GM12864 (cell line): ENCODE results near the gene SUN5.
"Not testable (repeated sequence)": the region's sequence is repeated elsewhere in the genome, so short reads cannot be mapped to it uniquely, and the experiment has no call there.

ENCODE experiments used
- DNase-seq: peaks from one replicate; pipeline ENCODE4 v3.0.0-alpha.2; 2011; ENCODE audit warnings: low read depth
- H3K4me3 ChIP-seq: 2 replicates; pipeline ENCODE4 v1.5.1; 2011; ENCODE audit warnings: mild to moderate bottlenecking, low read depth, low read length, control low read depth
- TF ChIP-seq, protein P1 (sequence below): IDR thresholded peaks from 2 replicates; pipeline ENCODE4 v1.5.1; 2011; ENCODE audit warnings: low read depth, mild to moderate bottlenecking, moderate library complexity, low read length, control low read depth, inconsistent platforms; ENCODE audit errors: missing control alignments

Gene SUN5

DNA sequence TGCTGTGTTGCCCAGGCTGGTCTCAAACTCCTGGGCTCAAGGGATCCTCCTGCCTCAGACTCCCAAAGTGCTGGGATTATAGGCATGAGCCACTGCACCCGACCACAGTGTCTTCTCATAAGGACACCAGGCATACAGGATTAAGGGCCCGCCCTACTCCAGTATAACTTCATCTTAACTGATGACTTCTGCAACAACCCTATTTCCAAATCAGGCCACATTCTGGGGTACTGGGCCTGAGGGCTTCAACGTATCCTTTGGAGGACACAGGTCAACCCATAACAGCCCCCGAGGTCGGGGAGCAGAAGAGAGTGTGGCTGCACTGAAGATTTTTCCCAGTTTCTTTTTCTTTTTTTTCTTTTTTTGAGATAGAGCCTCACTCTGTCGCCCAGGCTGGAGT is 39.7 kb downstream of the SUN5 start:
- no peak for DNase-seq
- TF ChIP-seq, protein P1, sequence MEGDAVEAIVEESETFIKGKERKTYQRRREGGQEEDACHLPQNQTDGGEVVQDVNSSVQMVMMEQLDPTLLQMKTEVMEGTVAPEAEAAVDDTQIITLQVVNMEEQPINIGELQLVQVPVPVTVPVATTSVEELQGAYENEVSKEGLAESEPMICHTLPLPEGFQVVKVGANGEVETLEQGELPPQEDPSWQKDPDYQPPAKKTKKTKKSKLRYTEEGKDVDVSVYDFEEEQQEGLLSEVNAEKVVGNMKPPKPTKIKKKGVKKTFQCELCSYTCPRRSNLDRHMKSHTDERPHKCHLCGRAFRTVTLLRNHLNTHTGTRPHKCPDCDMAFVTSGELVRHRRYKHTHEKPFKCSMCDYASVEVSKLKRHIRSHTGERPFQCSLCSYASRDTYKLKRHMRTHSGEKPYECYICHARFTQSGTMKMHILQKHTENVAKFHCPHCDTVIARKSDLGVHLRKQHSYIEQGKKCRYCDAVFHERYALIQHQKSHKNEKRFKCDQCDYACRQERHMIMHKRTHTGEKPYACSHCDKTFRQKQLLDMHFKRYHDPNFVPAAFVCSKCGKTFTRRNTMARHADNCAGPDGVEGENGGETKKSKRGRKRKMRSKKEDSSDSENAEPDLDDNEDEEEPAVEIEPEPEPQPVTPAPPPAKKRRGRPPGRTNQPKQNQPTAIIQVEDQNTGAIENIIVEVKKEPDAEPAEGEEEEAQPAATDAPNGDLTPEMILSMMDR = no peak
- no peak overlapping the region for H3K4me3 ChIP-seq

- DNase-seq = no peak
- TF ChIP-seq, protein P1 = no peak
- H3K4me3 ChIP-seq = no peak overlapping the region
These were observed 41.1 kb downstream of the SUN5 start for GRCh38 chr20:32963176-32963575.

- not testable (repeated sequence) for DNase-seq, H3K4me3 ChIP-seq
These were observed 41.6 kb downstream of the SUN5 start for GRCh38 chr20:32962646-32963045.

DNA sequence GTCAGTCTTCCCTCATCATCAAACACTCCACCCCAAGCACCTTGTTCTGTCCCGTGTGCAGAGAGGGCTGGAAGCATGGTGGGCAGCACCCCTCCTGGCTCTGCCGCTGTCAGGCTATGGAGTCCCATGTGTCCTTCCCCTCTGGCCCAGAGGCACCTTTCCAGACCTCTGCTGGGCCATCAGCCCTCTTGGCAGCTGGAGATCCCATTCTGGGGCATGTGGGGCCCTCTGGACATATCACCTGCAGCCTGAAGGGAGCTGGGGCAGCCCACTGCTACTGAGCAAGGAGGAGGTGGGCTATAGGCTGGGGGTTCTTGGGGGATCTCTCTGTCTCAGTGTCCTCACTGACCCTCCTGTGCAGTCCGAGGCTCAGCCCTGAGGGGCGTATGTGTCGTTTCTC is 42.2 kb downstream of the SUN5 start:
- TF ChIP-seq, protein P1 = no peak
- DNase-seq = no peak
- H3K4me3 ChIP-seq = no peak overlapping the region

GRCh38 chr20:32960849-32961731 is 43.1 kb downstream of the SUN5 start:
- DNase-seq = no peak
- no peak overlapping the region for H3K4me3 ChIP-seq
- TF ChIP-seq, protein P1 = no peak

DNA sequence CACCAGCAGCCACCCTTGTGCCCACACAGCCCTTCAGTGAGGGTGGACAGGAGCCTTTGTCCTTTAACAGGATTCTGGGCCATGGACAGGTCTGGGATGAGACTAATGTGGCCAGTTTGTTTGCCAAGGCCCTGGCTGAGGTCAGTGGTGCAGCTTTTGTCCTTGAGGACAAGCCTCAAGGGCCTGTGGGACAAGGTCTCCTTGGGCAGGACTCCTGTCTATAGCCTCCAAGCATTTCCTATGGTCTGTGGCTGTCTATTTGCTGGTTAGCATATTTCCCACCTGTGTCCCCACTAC is 44.1 kb downstream of the SUN5 start:
- TF ChIP-seq, protein P1 = no peak
- no peak for DNase-seq
- no peak overlapping the region for H3K4me3 ChIP-seq

DNA sequence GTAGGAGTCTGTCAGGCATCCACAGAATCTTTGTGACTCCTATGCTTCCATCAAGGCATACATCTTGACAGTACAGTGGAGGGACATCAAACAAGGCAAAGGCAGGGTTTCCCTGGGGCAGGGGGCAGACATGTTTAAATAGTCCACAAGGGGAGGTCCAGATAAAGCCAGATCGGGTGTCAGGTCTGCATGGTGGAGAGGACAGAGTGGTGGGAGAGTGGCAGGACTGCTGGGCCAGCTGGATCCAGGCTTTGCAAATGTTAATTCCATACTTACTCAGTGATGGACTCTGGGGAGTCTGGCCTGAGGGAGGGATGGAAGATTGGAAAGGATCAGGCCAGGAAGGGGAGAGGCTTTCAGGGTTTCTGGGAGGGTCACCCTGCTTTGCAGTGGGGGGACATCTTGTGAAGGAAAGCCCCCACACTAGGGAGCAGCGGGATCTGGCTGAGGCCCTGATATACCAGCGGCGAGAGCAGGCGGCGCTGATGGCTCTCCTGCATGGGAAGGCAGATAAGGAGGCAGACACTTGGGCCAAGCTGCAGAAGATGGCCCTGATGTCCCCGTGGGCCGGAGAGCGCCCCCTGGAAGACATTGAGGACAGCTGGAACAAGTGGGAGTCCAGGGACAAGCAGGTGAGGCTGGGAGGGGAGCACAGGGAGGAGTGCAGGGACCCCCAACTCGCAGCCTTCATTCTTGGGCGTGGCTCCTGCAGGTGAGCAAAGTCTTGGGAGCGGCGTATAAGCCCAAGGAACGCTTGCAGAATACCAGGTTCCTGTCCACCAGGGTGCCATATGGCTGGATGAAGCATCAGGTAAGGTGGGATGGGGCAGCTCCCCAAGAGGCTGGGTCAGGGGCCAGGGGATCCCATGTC is 44.6 kb downstream of the SUN5 start:
- TF ChIP-seq, protein P1 = no peak
- no peak overlapping the region for H3K4me3 ChIP-seq
- no peak for DNase-seq
